ENCODE data around the gene MRPS27.

Gene MRPS27

DNA sequence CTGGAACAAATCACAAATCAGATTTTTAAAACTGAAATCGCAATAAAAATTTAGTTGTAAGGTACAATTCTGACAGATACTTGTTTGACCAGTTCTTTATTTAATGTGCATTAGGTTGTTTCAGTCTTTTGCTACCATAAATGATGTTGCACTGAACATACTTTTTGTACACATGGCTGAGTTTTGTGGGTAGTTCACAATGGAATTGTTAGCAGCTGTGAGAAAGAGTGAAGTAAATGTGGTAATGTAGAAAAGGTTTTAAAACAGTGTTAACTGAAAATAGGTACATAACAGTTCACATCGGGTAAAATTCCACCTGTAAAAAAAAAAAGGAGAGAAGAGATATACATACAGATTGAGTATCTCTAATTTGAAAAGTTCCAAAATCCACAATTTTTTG lies 25.6 kb downstream of the MRPS27 start:
- H3K4me3 ChIP-seq (ENCODE audit: low read depth, low read length), result no peak overlapping the region
- in situ Hi-C loops (cut with HindIII; ENCODE audit: low sequenced_read_pairs), result no loop called here
- DNase-seq (ENCODE audit: low read depth, low spot score), result no peak
- TF ChIP-seq, protein P1, sequence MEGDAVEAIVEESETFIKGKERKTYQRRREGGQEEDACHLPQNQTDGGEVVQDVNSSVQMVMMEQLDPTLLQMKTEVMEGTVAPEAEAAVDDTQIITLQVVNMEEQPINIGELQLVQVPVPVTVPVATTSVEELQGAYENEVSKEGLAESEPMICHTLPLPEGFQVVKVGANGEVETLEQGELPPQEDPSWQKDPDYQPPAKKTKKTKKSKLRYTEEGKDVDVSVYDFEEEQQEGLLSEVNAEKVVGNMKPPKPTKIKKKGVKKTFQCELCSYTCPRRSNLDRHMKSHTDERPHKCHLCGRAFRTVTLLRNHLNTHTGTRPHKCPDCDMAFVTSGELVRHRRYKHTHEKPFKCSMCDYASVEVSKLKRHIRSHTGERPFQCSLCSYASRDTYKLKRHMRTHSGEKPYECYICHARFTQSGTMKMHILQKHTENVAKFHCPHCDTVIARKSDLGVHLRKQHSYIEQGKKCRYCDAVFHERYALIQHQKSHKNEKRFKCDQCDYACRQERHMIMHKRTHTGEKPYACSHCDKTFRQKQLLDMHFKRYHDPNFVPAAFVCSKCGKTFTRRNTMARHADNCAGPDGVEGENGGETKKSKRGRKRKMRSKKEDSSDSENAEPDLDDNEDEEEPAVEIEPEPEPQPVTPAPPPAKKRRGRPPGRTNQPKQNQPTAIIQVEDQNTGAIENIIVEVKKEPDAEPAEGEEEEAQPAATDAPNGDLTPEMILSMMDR (IDR thresholded peaks at IDR 0.05; ENCODE audit: low read depth, low read length), result no peak

DNA sequence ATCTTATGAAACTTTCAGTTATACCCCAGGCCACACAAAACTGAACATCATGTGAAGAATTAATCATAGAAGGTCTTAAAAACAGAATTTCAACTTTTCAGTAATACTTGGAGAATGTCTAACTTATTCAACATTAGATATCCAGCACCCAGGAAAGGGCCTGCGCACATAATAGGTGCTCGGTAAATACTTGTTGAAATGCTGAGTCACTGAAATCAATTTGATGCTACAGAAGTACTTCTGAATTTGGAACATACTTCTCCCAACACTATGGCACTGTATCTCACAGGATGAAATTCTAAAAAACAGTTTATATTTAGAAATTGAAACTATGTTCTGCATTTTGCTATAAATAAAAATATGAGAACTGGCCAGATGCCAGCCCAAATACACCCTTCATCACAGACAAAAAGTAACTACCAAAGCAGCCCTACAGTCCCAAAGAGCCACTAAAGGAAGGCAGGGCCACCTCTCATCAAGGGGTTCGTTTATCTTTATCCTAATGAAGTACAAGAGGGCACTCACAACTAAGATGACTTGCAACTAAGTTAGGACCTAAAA lies 26.5 kb downstream of the MRPS27 start:
- DNase-seq (ENCODE audit: low read depth, low spot score), result no peak
- H3K4me3 ChIP-seq (ENCODE audit: low read depth, low read length), result no peak overlapping the region
- TF ChIP-seq, protein P1 (IDR thresholded peaks at IDR 0.05; ENCODE audit: low read depth, low read length), result no peak
- in situ Hi-C loops (cut with HindIII; ENCODE audit: low sequenced_read_pairs), result no loop called here

DNA sequence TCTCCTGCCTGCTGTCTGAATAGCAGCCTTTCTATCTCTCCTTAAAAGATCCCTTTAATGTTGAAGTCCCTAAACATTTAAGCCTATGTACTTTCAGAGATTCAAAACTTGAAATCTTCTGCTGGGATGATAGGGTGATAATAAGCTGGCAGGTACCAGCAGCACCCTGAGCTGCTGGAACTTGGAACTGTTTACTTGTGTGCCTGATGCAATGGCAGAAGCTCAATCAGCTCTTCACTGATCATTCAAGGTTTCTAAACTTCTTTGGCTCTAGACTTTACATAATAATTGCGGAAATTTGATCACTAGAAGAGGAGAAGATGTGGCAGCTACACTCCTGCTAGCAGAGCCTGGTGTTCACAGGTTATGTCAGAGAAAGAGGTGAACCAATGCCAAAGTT lies 27.6 kb downstream of the MRPS27 start:
- no peak for DNase-seq (ENCODE audit: low read depth, low spot score)
- in situ Hi-C loops (cut with HindIII; ENCODE audit: low sequenced_read_pairs), result no loop called here
- no peak overlapping the region for H3K4me3 ChIP-seq (ENCODE audit: low read depth, low read length)
- TF ChIP-seq, protein P1 (IDR thresholded peaks at IDR 0.05; ENCODE audit: low read depth, low read length), result no peak

DNA sequence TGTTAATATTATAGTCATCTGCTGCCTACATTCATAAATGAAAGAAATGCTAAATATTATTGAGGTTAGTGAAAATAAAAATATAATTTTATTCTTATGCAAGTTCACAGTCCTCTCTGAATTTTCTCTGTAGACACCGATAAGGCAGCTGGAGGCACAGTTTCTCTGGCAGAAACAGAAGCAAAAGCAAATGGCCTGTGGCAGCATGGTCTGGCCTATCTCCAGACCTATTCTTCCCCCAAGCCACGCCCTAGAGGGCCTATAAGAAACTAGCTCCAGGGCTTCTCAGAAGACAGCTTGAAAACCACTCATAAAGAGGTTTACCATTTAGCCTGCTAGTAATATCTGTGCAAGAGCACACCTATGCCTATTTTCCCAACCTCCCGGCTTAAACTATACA lies 28.4 kb downstream of the MRPS27 start:
- in situ Hi-C loops (cut with HindIII; ENCODE audit: low sequenced_read_pairs), result no loop called here
- DNase-seq (ENCODE audit: low read depth, low spot score), result no peak
- H3K4me3 ChIP-seq (ENCODE audit: low read depth, low read length), result no peak overlapping the region
- TF ChIP-seq, protein P1 (IDR thresholded peaks at IDR 0.05; ENCODE audit: low read depth, low read length), result no peak

DNA sequence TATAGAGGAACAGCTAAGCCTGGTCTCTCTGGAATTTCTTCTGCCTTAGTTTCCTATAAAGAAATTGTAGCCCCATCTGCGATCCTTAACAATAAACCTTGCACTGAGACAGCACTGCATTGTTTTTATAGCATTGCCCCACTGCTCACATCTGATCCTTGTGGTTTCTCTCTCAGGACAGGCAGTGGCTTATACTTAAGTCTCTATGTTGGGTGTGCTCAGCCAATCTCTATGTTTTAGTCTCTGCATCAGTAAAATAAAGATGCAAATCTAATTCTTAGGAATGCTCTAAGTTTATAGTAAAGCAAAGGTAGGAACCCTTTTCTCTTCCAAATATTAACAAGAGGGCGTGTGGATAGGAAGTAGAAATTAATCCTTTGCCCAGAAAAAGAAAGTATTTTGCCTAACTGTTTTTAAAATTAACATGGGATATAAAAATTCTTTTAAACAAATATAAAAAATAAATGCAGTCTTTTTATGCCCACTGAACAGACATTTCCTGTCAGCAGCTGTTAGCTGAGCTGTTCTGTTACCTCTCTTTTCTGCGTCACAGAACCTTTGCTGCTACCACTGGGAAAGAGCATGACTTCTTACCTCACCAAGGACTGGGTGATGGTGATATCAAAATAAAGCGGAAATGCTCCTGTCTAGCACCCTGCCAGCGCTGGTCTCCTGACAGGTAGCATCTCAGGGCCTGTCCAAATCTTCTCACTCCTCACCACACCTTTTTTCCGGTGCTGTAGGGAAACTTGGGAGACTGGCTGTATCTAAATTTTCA lies 29.5 kb downstream of the MRPS27 start:
- in situ Hi-C loops (cut with HindIII; ENCODE audit: low sequenced_read_pairs), result no loop called here
- peak; percentile 48 for DNase-seq (ENCODE audit: low read depth, low spot score)
- H3K4me3 ChIP-seq (ENCODE audit: low read depth, low read length), result no peak overlapping the region
- TF ChIP-seq, protein P1 (IDR thresholded peaks at IDR 0.05; ENCODE audit: low read depth, low read length), result no peak

DNA sequence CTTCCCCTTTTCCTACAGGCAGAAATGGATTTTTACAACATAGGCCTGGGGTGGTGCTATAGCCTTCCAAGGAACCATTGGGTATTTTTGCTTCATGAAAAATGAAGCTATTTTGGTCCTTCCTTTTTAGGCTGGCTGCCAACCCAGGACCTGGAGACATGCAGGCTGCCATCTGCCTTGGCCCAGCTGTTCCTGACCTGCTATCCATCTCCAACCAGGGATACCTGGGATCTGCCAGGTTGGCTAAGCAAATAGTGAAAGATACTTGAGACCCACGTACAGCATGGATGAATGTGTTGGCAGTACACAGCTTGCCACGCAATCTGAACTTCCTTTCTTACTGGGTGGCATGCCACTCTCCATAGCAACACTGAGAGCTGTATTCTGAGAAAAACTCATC lies 31.1 kb downstream of the MRPS27 start:
- no peak overlapping the region for H3K4me3 ChIP-seq (ENCODE audit: low read depth, low read length)
- TF ChIP-seq, protein P1 (IDR thresholded peaks at IDR 0.05; ENCODE audit: low read depth, low read length), result no peak
- in situ Hi-C loops (cut with HindIII; ENCODE audit: low sequenced_read_pairs), result no loop called here
- no peak for DNase-seq (ENCODE audit: low read depth, low spot score)

All from astrocyte of the spinal cord (primary cell).